Karpas-422 (cell line): Measurements from ENCODE around the gene LIN37. TPM values are rescaled to one million over a fixed set of nuclear protein-coding genes. Genes with fewer than 3 reads are reported as not detected.

Source experiments
- DNase-seq: peaks from one replicate; pipeline ENCODE4 v3.0.0-alpha.2; 2015
- H2AFZ ChIP-seq: fragments of 200-600 bp; sonication (generic); 2 replicates; pipeline ENCODE4 v1.6.1; 2014; ENCODE audit warnings: antibody characterized with exemption, low read length, mixed read lengths
- H3K27ac ChIP-seq: fragments of 200-600 bp; sonication (generic); 2 replicates; pipeline ENCODE4 v1.5.1; 2014; ENCODE audit warnings: mild to moderate bottlenecking, low read length, moderate library complexity
- H3K27me3 ChIP-seq: fragments of 200-600 bp; sonication (generic); 2 replicates; pipeline ENCODE4 v1.6.1; 2014; ENCODE audit warnings: low read length, mixed read lengths
- H3K36me3 ChIP-seq: fragments of 200-600 bp; sonication (generic); 2 replicates; pipeline ENCODE4 v1.6.1; 2014; ENCODE audit warnings: low read length, mixed read lengths; ENCODE audit not compliant: insufficient read depth
- H3K4me1 ChIP-seq: fragments of 200-600 bp; sonication (generic); 2 replicates; pipeline ENCODE4 v1.6.1; 2014; ENCODE audit warnings: mild to moderate bottlenecking, low read length, mixed read lengths
- H3K4me2 ChIP-seq: fragments of 200-600 bp; sonication (generic); 2 replicates; pipeline ENCODE4 v1.6.1; 2014; ENCODE audit warnings: low read length, low read depth, mild to moderate bottlenecking; ENCODE audit not compliant: poor library complexity, severe bottlenecking
- H3K4me3 ChIP-seq: fragments of 200-600 bp; sonication (generic); 2 replicates; pipeline ENCODE4 v1.5.1; 2014; ENCODE audit warnings: mild to moderate bottlenecking, antibody characterized with exemption, low read length, mixed read lengths
- H3K79me2 ChIP-seq: fragments of 200-600 bp; sonication (generic); 2 replicates; pipeline ENCODE4 v1.6.1; 2014; ENCODE audit warnings: mild to moderate bottlenecking, low read length, mixed read lengths
- H3K9ac ChIP-seq: fragments of 200-600 bp; sonication (generic); 2 replicates; pipeline ENCODE4 v1.6.0; 2014; ENCODE audit warnings: low read length
- H3K9me2 ChIP-seq: fragments of 200-600 bp; sonication (generic), shearing (Covaris generic); replicated peaks from 2 replicates; pipeline ENCODE4 v1.6.0; 2014; ENCODE audit warnings: mild to moderate bottlenecking, low read length, moderate library complexity; ENCODE audit not compliant: insufficient read depth
- H3K9me3 ChIP-seq: fragments of 300-700, 200-600 bp; sonication (generic); 2 replicates; pipeline ENCODE4 v1.6.1; 2014; ENCODE audit warnings: low read length, mixed read lengths
- H4K20me1 ChIP-seq: fragments of 200-600 bp; sonication (generic); 2 replicates; pipeline ENCODE4 v1.6.1; 2014; ENCODE audit warnings: mild to moderate bottlenecking, antibody characterized with exemption, low read length, low read depth; ENCODE audit not compliant: insufficient read depth
- total RNA-seq: library from RNA; depleted of rRNA; stranded (reverse); fragments of >200 nt; shearing (Covaris generic); gene quantifications from 2 replicates; pipeline ENCODE4 v1.2.3, GENCODE V29; 2014; ENCODE audit warnings: low replicate concordance

Gene LIN37
- total RNA-seq, 1 experiment from 2014 or later, result 12.4 TPM

DNA sequence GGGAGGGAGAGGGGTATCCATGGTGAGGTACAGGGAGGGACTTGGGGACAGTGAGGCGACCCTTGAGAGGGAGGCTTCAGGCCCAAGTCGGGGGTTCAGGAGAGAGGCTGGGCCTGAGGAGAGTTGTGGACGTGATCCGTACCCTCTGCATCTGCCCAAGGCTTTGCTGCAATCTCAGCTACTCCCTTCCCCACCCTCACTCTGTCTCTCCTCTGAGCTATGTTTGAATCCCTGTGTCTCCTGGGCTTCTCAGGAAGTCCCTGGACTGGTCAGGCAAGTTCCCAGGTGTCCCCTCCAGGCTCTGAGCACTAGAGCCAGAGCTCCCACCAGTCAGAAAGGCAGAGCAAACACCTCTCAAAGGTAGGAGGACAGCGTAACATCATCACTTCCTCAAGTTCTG is 1.8 kb downstream of the LIN37 start:
- Histone ChIP-seq H3K4me3 (peak overlapping the region; percentile 7; the same call in 1 of the 2 replicates), H3K9ac (peak overlapping the region; percentile 31), H3K4me2 (peak overlapping the region; percentile 95), H4K20me1 (no peaks in the 10 kb centered on the region), H3K27ac (no peak overlapping the region), H2AFZ (no peak overlapping the region), H3K36me3 (no peaks in the 10 kb centered on the region), H3K79me2 (peaks cover 32% of the 10 kb centered on the region), H3K9me3 (no peaks in the 10 kb centered on the region), H3K4me1 (peaks cover 32% of the 10 kb centered on the region), H3K27me3 (no peaks in the 10 kb centered on the region), H3K9me2 (no peaks in the 10 kb centered on the region)
- DNase-seq, result no peak

DNA sequence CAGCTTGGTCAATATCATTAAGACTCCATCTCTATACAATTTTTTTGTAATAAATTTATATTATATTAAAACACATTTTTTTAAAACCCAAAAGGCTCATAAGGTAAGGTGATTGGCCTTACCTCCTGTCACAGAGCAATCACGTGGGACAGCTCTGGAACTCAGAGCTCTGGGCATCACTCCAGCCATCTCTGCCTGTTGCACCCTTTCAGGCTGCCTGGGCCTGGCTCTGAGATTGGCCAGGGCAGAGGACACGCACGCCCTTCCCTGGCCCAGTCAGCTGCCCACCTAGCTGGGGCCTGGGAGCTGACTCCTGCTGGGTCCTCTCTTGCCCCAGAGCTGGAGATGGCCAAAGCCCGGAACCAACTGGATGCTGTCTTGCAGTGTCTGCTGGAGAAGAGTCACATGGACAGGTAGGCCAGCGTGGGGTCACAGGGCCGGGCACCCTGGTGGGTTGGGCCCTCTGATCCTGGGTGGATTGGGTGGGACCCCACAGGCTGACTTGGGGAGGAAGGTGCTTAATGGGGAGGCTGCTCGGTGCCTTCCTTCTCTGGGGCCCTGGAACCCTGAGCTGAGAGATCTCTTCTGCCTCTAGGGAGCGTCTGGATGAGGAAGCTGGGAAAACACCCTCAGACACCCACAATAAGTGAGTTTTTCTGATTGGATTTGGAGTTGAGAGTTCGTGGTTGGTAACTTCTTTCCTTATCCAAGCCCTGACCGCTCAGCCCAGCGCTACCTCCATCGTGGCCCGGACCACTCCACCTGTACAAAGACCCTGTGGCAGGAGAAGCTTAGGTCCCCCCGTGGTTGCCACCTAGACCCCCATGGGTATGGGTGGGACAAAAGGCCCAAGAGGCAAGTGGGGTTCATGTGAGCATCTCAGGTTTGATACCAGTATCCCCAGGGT is 3.7 kb downstream of the LIN37 start:
- peaks cover 26% of the 10 kb centered on the region for H3K4me1 ChIP-seq
- H3K79me2 ChIP-seq, result peaks cover 19% of the 10 kb centered on the region
- no peaks in the 10 kb centered on the region for H3K9me3 ChIP-seq
- no peaks in the 10 kb centered on the region for H4K20me1 ChIP-seq
- no peak overlapping the region for H3K27ac ChIP-seq
- no peaks in the 10 kb centered on the region for H3K36me3 ChIP-seq
- H3K4me2 ChIP-seq, result no peak overlapping the region
- DNase-seq, result no peak
- no peaks in the 10 kb centered on the region for H3K27me3 ChIP-seq
- no peak overlapping the region for H2AFZ ChIP-seq
- H3K9me2 ChIP-seq, result no peaks in the 10 kb centered on the region
- no peak overlapping the region for H3K9ac ChIP-seq
- H3K4me3 ChIP-seq, result no peak overlapping the region

DNA sequence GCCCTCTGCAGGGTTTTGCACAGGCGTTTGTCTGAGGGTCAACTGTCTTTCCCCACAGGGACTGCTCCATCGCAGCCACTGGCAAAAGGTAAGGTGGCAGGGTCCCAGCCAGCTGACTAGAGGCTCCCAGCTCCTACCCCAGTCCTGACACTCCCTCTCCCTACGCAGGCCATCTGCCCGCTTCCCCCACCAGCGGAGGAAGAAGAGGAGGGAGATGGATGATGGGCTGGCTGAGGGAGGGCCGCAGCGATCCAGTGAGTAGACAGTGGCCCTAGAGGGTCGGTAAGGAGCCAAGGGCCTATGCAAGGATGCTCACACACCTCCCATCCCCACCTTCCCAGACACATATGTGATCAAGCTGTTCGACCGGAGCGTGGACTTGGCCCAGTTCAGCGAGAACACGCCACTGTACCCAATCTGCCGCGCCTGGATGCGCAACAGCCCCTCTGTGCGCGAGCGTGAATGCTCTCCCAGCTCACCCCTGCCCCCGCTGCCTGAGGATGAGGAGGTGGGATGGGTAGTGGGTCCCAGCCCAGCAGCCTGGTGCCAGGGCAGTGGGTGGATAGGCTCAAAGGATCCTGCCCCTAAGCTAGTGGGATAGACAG is 4.5 kb downstream of the LIN37 start:
- no peak for DNase-seq

DNA sequence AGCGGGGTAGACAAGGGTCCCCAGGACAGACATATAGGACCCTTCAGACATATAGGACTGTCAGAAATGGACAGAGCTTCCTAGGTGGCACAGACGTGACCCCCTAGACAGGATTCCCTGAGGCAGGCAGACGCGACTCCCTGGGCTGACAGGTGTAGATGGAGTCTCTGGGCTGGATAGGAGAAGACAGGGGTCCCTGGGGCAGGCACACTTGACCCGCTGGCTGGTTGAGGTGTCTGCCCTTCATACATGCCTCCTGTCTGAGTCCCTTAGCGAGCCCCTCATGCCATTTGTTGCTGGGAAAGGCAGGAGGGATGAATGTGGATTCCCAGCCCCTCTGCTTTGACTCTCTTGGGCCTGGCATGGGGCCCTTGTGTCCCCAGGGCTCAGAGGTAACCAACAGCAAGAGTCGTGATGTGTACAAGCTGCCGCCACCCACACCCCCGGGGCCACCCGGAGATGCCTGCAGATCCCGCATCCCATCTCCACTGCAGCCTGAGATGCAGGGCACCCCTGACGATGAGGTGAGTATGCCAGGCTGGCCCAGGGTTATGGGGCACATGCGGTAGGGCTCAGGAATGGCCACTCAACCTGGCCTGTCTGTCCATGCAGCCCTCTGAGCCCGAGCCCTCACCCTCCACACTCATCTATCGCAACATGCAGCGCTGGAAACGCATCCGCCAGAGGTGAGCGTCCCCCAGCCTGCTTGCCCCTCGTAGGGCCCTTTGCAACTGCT is 5.4 kb downstream of the LIN37 start:
- no peak overlapping the region for H3K4me3 ChIP-seq
- H4K20me1 ChIP-seq, result peaks cover 4% of the 10 kb centered on the region; the same call in 1 of the 2 replicates
- H3K4me1 ChIP-seq, result peaks cover 24% of the 10 kb centered on the region
- H3K36me3 ChIP-seq, result no peaks in the 10 kb centered on the region
- H2AFZ ChIP-seq, result no peak overlapping the region
- H3K9ac ChIP-seq, result no peak overlapping the region
- no peak overlapping the region for H3K27ac ChIP-seq
- H3K9me3 ChIP-seq, result no peaks in the 10 kb centered on the region
- H3K4me2 ChIP-seq, result no peak overlapping the region
- H3K79me2 ChIP-seq, result peaks cover 20% of the 10 kb centered on the region
- H3K27me3 ChIP-seq, result no peaks in the 10 kb centered on the region
- no peak for DNase-seq
- H3K9me2 ChIP-seq, result no peaks in the 10 kb centered on the region

More for the DNA sequence above, 4.5 kb downstream of the LIN37 start:
- Histone ChIP-seq H3K27ac (no peak overlapping the region), H3K79me2 (peaks cover 16% of the 10 kb centered on the region), H3K9ac (no peak overlapping the region), H3K9me3 (no peaks in the 10 kb centered on the region), H3K9me2 (no peaks in the 10 kb centered on the region), H3K4me3 (no peak overlapping the region), H3K27me3 (no peaks in the 10 kb centered on the region), H4K20me1 (no peaks in the 10 kb centered on the region), H3K4me1 (peaks cover 24% of the 10 kb centered on the region), H3K4me2 (no peak overlapping the region), H2AFZ (no peak overlapping the region), H3K36me3 (no peaks in the 10 kb centered on the region)

DNA sequence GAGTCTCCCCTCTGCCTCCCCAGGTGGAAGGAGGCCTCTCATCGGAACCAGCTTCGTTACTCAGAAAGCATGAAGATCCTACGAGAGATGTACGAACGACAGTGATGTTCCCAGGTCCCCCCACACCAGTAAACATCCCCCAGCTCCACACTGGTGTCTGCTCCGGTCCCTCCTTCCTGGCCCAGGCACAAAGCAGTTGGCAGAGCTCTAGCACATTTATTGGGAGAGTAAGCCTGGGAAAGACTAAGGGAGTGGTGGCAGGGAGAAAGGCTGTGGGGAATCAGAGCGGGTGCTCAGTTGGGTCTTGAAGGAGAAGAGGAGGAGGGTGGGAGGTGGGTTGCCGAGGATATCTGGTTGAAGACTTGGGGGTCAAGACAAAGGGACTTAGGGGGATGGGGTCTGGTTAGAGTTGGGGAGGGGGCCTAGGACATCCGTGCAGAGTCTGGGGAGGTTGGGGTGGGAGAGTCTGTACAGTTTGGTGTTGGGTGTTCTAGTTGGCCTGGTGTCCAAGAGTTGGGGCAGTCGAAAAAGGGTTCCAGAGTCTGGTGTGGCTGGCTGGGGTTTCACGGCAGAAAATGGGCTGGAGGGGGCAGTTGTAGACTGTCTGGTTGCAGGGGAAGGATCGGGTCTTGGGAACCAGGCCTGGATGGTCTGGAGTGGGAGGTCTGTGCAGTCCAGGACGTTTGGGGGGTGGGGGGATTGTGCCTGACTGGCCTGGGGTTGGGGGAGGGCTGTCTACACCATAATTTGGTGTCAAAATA is 6.2 kb downstream of the LIN37 start:
- no peaks in the 10 kb centered on the region for H3K9me2 ChIP-seq
- no peak for DNase-seq
- H3K4me2 ChIP-seq, result no peak overlapping the region
- peaks cover 27% of the 10 kb centered on the region for H3K4me1 ChIP-seq
- H3K27me3 ChIP-seq, result no peaks in the 10 kb centered on the region
- H3K9ac ChIP-seq, result no peak overlapping the region
- H3K36me3 ChIP-seq, result 0 out of 2 replicates have a peak, but pooled peaks cover under 1% of the 10 kb centered on the region
- H3K9me3 ChIP-seq, result no peaks in the 10 kb centered on the region
- H2AFZ ChIP-seq, result no peak overlapping the region
- H3K79me2 ChIP-seq, result peaks cover 23% of the 10 kb centered on the region
- no peak overlapping the region for H3K4me3 ChIP-seq
- H4K20me1 ChIP-seq, result peaks cover 10% of the 10 kb centered on the region; the same call in 1 of the 2 replicates
- H3K27ac ChIP-seq, result no peak overlapping the region

DNA sequence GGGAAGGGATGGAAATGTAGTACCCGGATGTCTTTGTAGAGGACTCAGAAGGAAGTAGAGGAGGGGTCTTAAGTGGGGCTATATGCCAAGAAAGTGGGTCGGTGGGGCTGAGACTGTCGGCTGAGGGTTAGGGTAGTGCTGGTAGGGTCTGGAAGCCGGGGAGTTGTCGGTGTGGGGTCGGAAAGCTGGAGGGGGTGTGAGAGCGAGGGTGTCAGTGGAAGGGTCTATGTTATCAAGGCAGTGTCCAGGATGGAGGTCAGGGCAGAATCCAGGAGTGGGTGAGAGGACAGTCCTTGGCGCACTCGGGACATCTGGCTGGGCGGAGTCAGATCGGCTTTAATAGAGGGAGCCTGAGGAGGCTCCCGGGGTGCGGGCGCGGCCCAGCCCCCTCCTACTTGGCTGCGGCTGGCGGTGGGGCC is 6.8 kb downstream of the LIN37 start:
- Histone ChIP-seq H3K4me1 (peaks cover 25% of the 10 kb centered on the region), H3K9me2 (no peaks in the 10 kb centered on the region), H3K9ac (no peak overlapping the region), H4K20me1 (peaks cover 10% of the 10 kb centered on the region; the same call in 1 of the 2 replicates), H3K79me2 (peaks cover 24% of the 10 kb centered on the region), H3K36me3 (peaks cover 5% of the 10 kb centered on the region), H3K9me3 (no peaks in the 10 kb centered on the region), H2AFZ (no peak overlapping the region), H3K4me3 (no peak overlapping the region), H3K4me2 (no peak overlapping the region), H3K27ac (no peak overlapping the region), H3K27me3 (no peaks in the 10 kb centered on the region)
- DNase-seq, result no peak

DNA sequence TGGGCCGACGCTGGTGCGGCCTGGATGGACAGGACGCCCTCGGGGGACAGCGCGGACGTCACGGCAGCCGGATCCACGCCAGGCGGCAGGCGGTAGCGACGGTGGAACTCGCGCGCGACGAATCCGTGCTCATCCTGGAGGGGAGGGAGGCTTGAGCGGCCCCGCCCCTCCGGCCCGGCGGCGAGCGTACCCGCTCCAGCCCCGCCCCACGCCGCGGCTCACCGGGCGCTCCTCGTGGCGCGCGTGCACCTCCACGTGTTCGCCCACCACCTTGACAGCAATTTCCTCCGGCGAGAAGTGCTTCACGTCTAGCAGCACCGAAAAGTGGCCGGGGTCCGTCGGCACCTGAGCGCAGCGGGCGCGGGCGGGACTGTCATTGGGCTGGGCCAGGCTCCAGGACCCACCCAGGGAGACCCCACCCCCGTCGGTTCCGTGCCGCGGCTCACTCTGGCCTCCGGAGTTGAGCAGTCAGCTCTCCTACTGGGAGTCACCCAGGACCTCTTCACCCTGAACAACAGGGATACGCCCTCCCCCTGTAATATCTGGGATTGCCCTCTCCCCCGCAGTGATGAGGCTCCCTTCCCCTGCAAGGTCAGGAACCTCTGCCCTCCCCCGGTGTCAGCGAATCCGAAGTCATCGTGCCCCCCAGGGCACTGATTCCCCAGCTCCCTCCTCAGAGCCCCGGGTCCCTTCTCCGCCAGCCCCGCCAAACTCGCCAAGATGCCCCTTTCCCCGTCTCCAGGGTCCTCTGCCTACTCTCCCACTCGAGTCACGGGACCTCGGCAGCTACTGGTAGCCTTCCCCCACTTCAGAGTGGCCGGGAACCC is 7.4 kb downstream of the LIN37 start:
- Histone ChIP-seq H4K20me1 (peaks cover 10% of the 10 kb centered on the region; the same call in 1 of the 2 replicates), H3K9me3 (no peaks in the 10 kb centered on the region), H3K4me2 (no peak overlapping the region), H3K27ac (no peak overlapping the region), H3K27me3 (no peaks in the 10 kb centered on the region), H2AFZ (no peak overlapping the region), H3K4me1 (peaks cover 22% of the 10 kb centered on the region), H3K36me3 (peaks cover 11% of the 10 kb centered on the region), H3K9ac (no peak overlapping the region), H3K9me2 (no peaks in the 10 kb centered on the region), H3K4me3 (no peak overlapping the region), H3K79me2 (peaks cover 23% of the 10 kb centered on the region)
- DNase-seq, result no peak
